Neural cell (in vitro differentiated cells): Measurements from ENCODE around the gene RNF44. TPM values are rescaled to one million over a fixed set of nuclear protein-coding genes. Genes with fewer than 3 reads are reported as not detected.

ENCODE experiments used
- H2AFZ ChIP-seq: fragments of 200-600, 300-800 bp; sonication (generic), shearing (Covaris generic); 2 replicates; pipeline ENCODE4 v1.6.0; 2014; ENCODE audit warnings: low read depth, mild to moderate bottlenecking, antibody characterized with exemption, low read length, moderate library complexity
- H3F3A ChIP-seq: fragments of 200-600 bp; shearing (Covaris generic); 2 replicates; pipeline ENCODE4 v1.6.1; 2016; ENCODE audit warnings: mild to moderate bottlenecking, moderate library complexity, mixed read lengths, antibody characterized with exemption, low read length; ENCODE audit not compliant: insufficient read depth, poor library complexity, severe bottlenecking
- H3K27ac ChIP-seq: fragments of 200-600, 300-800 bp; sonication (generic), shearing (Covaris generic); 2 replicates; pipeline ENCODE4 v1.5.1; 2014; ENCODE audit warnings: mild to moderate bottlenecking, low read length, moderate library complexity
- H3K27me3 ChIP-seq: fragments of 300-800, 200-600 bp; sonication (generic), shearing (Covaris generic); 2 replicates; pipeline ENCODE4 v1.6.0; 2014; ENCODE audit warnings: mild to moderate bottlenecking, low read depth, low read length, moderate library complexity; ENCODE audit not compliant: insufficient read depth
- H3K36me3 ChIP-seq: fragments of 300-800, 200-600 bp; sonication (generic), shearing (Covaris generic); 2 replicates; pipeline ENCODE4 v1.5.1; 2014; ENCODE audit warnings: mild to moderate bottlenecking, antibody characterized with exemption, low read length, moderate library complexity; ENCODE audit not compliant: insufficient read depth
- H3K4me2 ChIP-seq: fragments of 300-800, 200-600 bp; sonication (generic), shearing (Covaris generic); 2 replicates; pipeline ENCODE4 v1.6.0; 2014; ENCODE audit warnings: mild to moderate bottlenecking, low read length
- H3K4me3 ChIP-seq: fragments of 300-800, 200-600 bp; sonication (generic), shearing (Covaris generic); 2 replicates; pipeline ENCODE4 v1.5.1; 2014; ENCODE audit warnings: mild to moderate bottlenecking, low read length, moderate library complexity
- H3K79me2 ChIP-seq: fragments of 200-600 bp; shearing (Covaris generic); replicated peaks from 2 replicates; pipeline ENCODE4 v1.6.0; 2014; ENCODE audit warnings: mild to moderate bottlenecking, low read length, moderate library complexity; ENCODE audit not compliant: insufficient read depth
- H3K9ac ChIP-seq: fragments of 300-800, 200-600 bp; sonication (generic), shearing (Covaris generic); 2 replicates; pipeline ENCODE4 v1.6.1; 2016; ENCODE audit warnings: mild to moderate bottlenecking, low read length, mixed read lengths
- H3K9me2 ChIP-seq: fragments of 200-600 bp; shearing (Covaris generic); 2 replicates; pipeline ENCODE4 v1.6.1; 2016; ENCODE audit warnings: mild to moderate bottlenecking, low read length, mixed read lengths; ENCODE audit not compliant: insufficient read depth
- H3K9me3 ChIP-seq: fragments of 200-600, 300-800 bp; sonication (generic), shearing (Covaris generic); 2 replicates; pipeline ENCODE4 v1.6.1; 2016; ENCODE audit warnings: mild to moderate bottlenecking, mixed run types, low read length, moderate library complexity, mixed read lengths
- H4K20me1 ChIP-seq: fragments of 200-600 bp; shearing (Covaris generic); 2 replicates; pipeline ENCODE4 v1.6.1; 2016; ENCODE audit warnings: mild to moderate bottlenecking, mixed run types; ENCODE audit not compliant: insufficient read depth
- CTCF ChIP-seq: fragments of 450-650 bp; IDR thresholded peaks from 2 replicates; pipeline ENCODE4 v1.5.1; 2014; ENCODE audit warnings: antibody characterized with exemption, mild to moderate bottlenecking, moderate library complexity; ENCODE audit not compliant: poor library complexity, severe bottlenecking
- EP300 ChIP-seq: fragments of 450-650 bp; conservative IDR thresholded peaks from 2 replicates; pipeline ENCODE4 v1.6.1; 2014; ENCODE audit warnings: antibody characterized with exemption, mild to moderate bottlenecking, moderate library complexity; ENCODE audit not compliant: poor library complexity, severe bottlenecking
- EZH2 ChIP-seq: fragments of 200-600, 300-800 bp; shearing (Covaris generic), sonication (generic); IDR thresholded peaks from 2 replicates; pipeline ENCODE4 v1.6.1; 2014; ENCODE audit warnings: antibody characterized with exemption, low read length, borderline replicate concordance, mild to moderate bottlenecking; ENCODE audit not compliant: insufficient read depth, poor library complexity, severe bottlenecking
- MXI1 ChIP-seq: fragments of 450-650 bp; conservative IDR thresholded peaks from 2 replicates; pipeline ENCODE4 v1.6.1; 2014; ENCODE audit warnings: antibody characterized with exemption, mild to moderate bottlenecking; ENCODE audit not compliant: poor library complexity, severe bottlenecking
- POLR2AphosphoS5 ChIP-seq: IDR thresholded peaks from 2 replicates; pipeline ENCODE4 v1.6.1; 2012
- RAD21 ChIP-seq: fragments of 450-650 bp; conservative IDR thresholded peaks from 2 replicates; pipeline ENCODE4 v1.6.1; 2014; ENCODE audit warnings: antibody characterized with exemption, mild to moderate bottlenecking, moderate library complexity
- REST ChIP-seq: IDR thresholded peaks from 2 replicates; pipeline ENCODE4 v1.6.1; 2012; ENCODE audit warnings: borderline replicate concordance
- SMC3 ChIP-seq: fragments of 450-650 bp; conservative IDR thresholded peaks from 2 replicates; pipeline ENCODE4 v1.6.1; 2014; ENCODE audit warnings: antibody characterized with exemption, mild to moderate bottlenecking, moderate library complexity; ENCODE audit not compliant: poor library complexity
- TAF1 ChIP-seq: IDR thresholded peaks from 2 replicates; pipeline ENCODE4 v1.6.1; 2012; ENCODE audit warnings: low read depth
- polyA plus RNA-seq: library from polyadenylated mRNA; depleted of rRNA; stranded (reverse); fragments of >200 nt; gene quantifications from 2 replicates; pipeline ENCODE4 v1.2.3, GENCODE V29; 2014

The RNF44 gene
- polyA plus RNA-seq, 1 donor from 2014 or later = 22.2 TPM

- H3K27me3 ChIP-seq = no peaks in the 10 kb centered on the region
- H3K79me2 ChIP-seq = no peaks in the 10 kb centered on the region
- no peak overlapping the region for H3K4me3 ChIP-seq
- no peaks in the 10 kb centered on the region for H3F3A ChIP-seq
- no peak overlapping the region for H3K9ac ChIP-seq
- H2AFZ ChIP-seq = no peak overlapping the region
- no peak overlapping the region for H3K27ac ChIP-seq
- no peaks in the 10 kb centered on the region for H3K9me2 ChIP-seq
- H3K9me3 ChIP-seq = no peaks in the 10 kb centered on the region
- TF ChIP-seq REST = no peak
- no peak for TF ChIP-seq RAD21
- TF ChIP-seq EP300 = no peak
- no peak for TF ChIP-seq TAF1
- TF ChIP-seq SMC3 = no peak
- no peak for TF ChIP-seq MXI1
- TF ChIP-seq EZH2 = no peak
- TF ChIP-seq CTCF = no peak
- no peak for TF ChIP-seq POLR2AphosphoS5
- no peak overlapping the region for H3K4me2 ChIP-seq
- H4K20me1 ChIP-seq = no peaks in the 10 kb centered on the region
- no peaks in the 10 kb centered on the region for H3K36me3 ChIP-seq
Measured at GRCh38 chr5:176513788-176514187, 23.4 kb downstream of the RNF44 start.

GRCh38 chr5:176508603-176509002 is 28.6 kb downstream of the RNF44 start:
- Histone ChIP-seq H4K20me1 (no peaks in the 10 kb centered on the region), H3K9ac (no peak overlapping the region), H3K79me2 (no peaks in the 10 kb centered on the region), H3K27me3 (no peaks in the 10 kb centered on the region), H3K4me2 (no peak overlapping the region), H3K27ac (no peak overlapping the region), H2AFZ (no peak overlapping the region), H3K36me3 (no peaks in the 10 kb centered on the region), H3F3A (no peaks in the 10 kb centered on the region), H3K9me3 (no peaks in the 10 kb centered on the region), H3K9me2 (no peaks in the 10 kb centered on the region), H3K4me3 (no peak overlapping the region)
- TF ChIP-seq POLR2AphosphoS5 = no peak
- TF ChIP-seq REST = no peak
- no peak for TF ChIP-seq RAD21
- TF ChIP-seq EP300 = no peak
- TF ChIP-seq SMC3 = no peak
- no peak for TF ChIP-seq MXI1
- TF ChIP-seq TAF1 = no peak
- TF ChIP-seq EZH2 = no peak
- no peak for TF ChIP-seq CTCF
